Measurements from ENCODE around the gene ZNF679. TPM values are rescaled to one million over a fixed set of nuclear protein-coding genes. Genes with fewer than 3 reads are reported as not detected.
"Not testable (repeated sequence)": the region's sequence is repeated elsewhere in the genome, so short reads cannot be mapped to it uniquely, and the experiment has no call there.

The ZNF679 gene
- total RNA-seq, 1 donor from 2014 or later = not detected

- H3K36me3 ChIP-seq = no peaks in the 10 kb centered on the region
- no peak for DNase-seq (ENCODE audit: extremely low spot score in 2 of 2)
- intact Hi-C loops (cut with DNase I) = no loop called here
- TF ChIP-seq POLR2AphosphoS5 (IDR thresholded peaks at IDR 0.05; ENCODE audit: insufficient read depth in 1 of 2, low read depth in 1 of 2) (no peak), POLR2A (IDR thresholded peaks at IDR 0.05) (no peak), CTCF (IDR thresholded peaks at IDR 0.05) (no peak)
- no peak within 1 kb of the TSS for H3K27ac ChIP-seq
- no peaks in the 10 kb centered on the region for H3K27me3 ChIP-seq
- no peaks in the 10 kb centered on the region for H3K4me1 ChIP-seq
- no peaks in the 10 kb centered on the region for H3K9me3 ChIP-seq
- no peak within 1 kb of the TSS for H3K4me3 ChIP-seq
Observed at GRCh38 chr7:64206903-64207302, 21.4 kb upstream of the ZNF679 start, which contains the start of gene ZNF735. TSS of gene ZNF735 (plus strand) at chr7:64207203. CDS start at chr7:64207203, 0 bp downstream.

GRCh38 chr7:64219710-64220298 is 8.5 kb upstream of the ZNF679 start:
- intact Hi-C loops (cut with DNase I); H3K27me3 ChIP-seq; DNase-seq (ENCODE audit: extremely low spot score in 2 of 2); H3K9me3 ChIP-seq; H3K27ac ChIP-seq; H3K4me3 ChIP-seq; H3K4me1 ChIP-seq; H3K36me3 ChIP-seq: not testable (repeated sequence)

- DNase-seq (ENCODE audit: extremely low spot score in 2 of 2) = peak in 1 of 2 donors; percentile 29
- no peaks in the 10 kb centered on the region for H3K4me1 ChIP-seq
- TF ChIP-seq CTCF (IDR thresholded peaks at IDR 0.05) (no peak), POLR2AphosphoS5 (IDR thresholded peaks at IDR 0.05; ENCODE audit: insufficient read depth in 1 of 2, low read depth in 1 of 2) (no peak), POLR2A (IDR thresholded peaks at IDR 0.05) (no peak)
- no peak overlapping the region for H3K27ac ChIP-seq
- H3K9me3 ChIP-seq = no peaks in the 10 kb centered on the region
- H3K27me3 ChIP-seq = no peaks in the 10 kb centered on the region
- intact Hi-C loops (cut with DNase I) = no loop called here
- no peak overlapping the region for H3K4me3 ChIP-seq
- no peaks in the 10 kb centered on the region for H3K36me3 ChIP-seq
Observed at GRCh38 chr7:64223366-64223765, 4.9 kb upstream of the ZNF679 start.

- Histone ChIP-seq H3K4me3 (no peak overlapping the region), H3K36me3 (no peaks in the 10 kb centered on the region), H3K27ac (no peak overlapping the region), H3K9me3 (no peaks in the 10 kb centered on the region), H3K27me3 (no peaks in the 10 kb centered on the region), H3K4me1 (no peaks in the 10 kb centered on the region)
- intact Hi-C loops (cut with DNase I) = no loop called here
- TF ChIP-seq CTCF (IDR thresholded peaks at IDR 0.05) (no peak), POLR2A (IDR thresholded peaks at IDR 0.05) (no peak), POLR2AphosphoS5 (IDR thresholded peaks at IDR 0.05; ENCODE audit: insufficient read depth in 1 of 2, low read depth in 1 of 2) (no peak)
- no peak for DNase-seq (ENCODE audit: extremely low spot score in 2 of 2)
Observed at GRCh38 chr7:64266341-64266919, 38.2 kb downstream of the ZNF679 start.

- TF ChIP-seq CTCF (IDR thresholded peaks at IDR 0.05) = no peak
- no peak for TF ChIP-seq POLR2A (IDR thresholded peaks at IDR 0.05)
- H3K9me3 ChIP-seq = no peaks in the 10 kb centered on the region
- no peaks in the 10 kb centered on the region for H3K36me3 ChIP-seq
- H3K27ac ChIP-seq = no peak overlapping the region
- H3K4me3 ChIP-seq = no peak overlapping the region
- H3K27me3 ChIP-seq = no peaks in the 10 kb centered on the region
- intact Hi-C loops (cut with DNase I) = no loop called here
- no peaks in the 10 kb centered on the region for H3K4me1 ChIP-seq
- DNase-seq (ENCODE audit: extremely low spot score in 2 of 2) = no peak
Observed at GRCh38 chr7:64277630-64278029, 49.4 kb downstream of the ZNF679 start.
